ENCODE measurements around the gene CPM. TPM values are rescaled to one million over a fixed set of nuclear protein-coding genes. Genes with fewer than 3 reads are reported as not detected.
"Not testable (repeated sequence)": the region's sequence is repeated elsewhere in the genome, so short reads cannot be mapped to it uniquely, and the experiment has no call there.

Gene CPM
- total RNA-seq, 2 donors from 2014 or later: 10.4 to 55.9 TPM

DNA sequence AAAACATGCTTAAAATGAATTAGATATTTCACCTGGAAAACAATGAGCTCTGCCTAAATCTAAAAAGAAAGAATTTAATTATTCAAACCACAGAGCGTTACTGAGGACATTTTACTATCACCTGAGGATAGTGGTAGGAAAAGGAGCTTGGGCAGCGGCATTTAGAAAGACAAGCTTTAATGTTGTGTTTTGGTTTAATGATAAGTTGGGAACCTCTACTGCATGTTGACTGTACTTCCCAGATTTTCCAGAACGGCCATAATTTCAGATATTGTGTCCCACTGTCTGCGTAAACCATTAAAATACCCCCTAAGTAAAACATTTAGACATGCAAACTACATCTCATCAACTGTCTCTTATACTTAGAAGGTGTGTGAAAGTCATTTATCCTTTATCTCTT is 55.4 kb downstream of the CPM start:
- DNase-seq (ENCODE audit: low spot score in 2 of 2): no peak
- peaks cover 0 to 28% of the 10 kb centered on the region in 2 donors for H3K36me3 Mint-ChIP-seq
- no peak for ATAC-seq
- H3K27ac Mint-ChIP-seq: no peak overlapping the region
- no peaks in the 10 kb centered on the region for H3K9me3 Mint-ChIP-seq

- no peak for DNase-seq (ENCODE audit: low spot score in 2 of 2)
- Mint-ChIP-seq H3K27ac (peak overlapping the region in 1 of 2 donors; percentile 26), H3K9me3 (no peaks in the 10 kb centered on the region), H3K36me3 (peaks cover 0 to 25% of the 10 kb centered on the region in 2 donors)
- ATAC-seq: no peak
Observed at GRCh38 chr12:68876461-68876860, 56.5 kb downstream of the CPM start.

DNA sequence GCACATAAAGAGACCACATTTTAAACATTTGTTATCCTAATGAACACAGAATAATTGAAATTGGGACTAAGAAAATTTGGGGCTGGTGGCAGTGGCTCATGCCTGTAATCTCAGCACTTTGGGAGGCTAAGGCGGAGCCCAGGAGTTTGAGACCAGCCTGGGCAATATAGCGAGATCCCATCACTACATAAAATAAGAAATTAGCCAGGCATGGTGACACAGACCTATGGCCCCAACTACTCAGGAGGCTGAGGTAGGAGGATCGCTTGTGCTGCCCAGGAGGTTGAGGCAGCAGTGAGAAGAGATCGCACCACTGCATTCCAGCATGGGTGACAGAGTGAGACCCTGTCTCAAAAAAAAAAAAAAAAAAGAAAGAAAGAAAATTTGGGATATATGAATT is 59.7 kb downstream of the CPM start:
- Mint-ChIP-seq H3K36me3 (peaks cover 0 to 21% of the 10 kb centered on the region in 2 donors), H3K27ac (no peak overlapping the region), H3K9me3 (no peaks in the 10 kb centered on the region)
- no peak for DNase-seq (ENCODE audit: low spot score in 2 of 2)
- ATAC-seq: no peak

GRCh38 chr12:68871921-68872320 is 61.0 kb downstream of the CPM start:
- Mint-ChIP-seq H3K9me3 (no peaks in the 10 kb centered on the region), H3K27ac (no peak overlapping the region), H3K36me3 (peaks cover 0 to 21% of the 10 kb centered on the region in 2 donors)
- ATAC-seq (peak in 1 of 2 donors; percentile 53), DNase-seq (ENCODE audit: low spot score in 2 of 2) (no peak)

GRCh38 chr12:68871396-68871795 is 61.6 kb downstream of the CPM start:
- Mint-ChIP-seq H3K9me3 (no peaks in the 10 kb centered on the region), H3K36me3 (peaks cover 0 to 25% of the 10 kb centered on the region in 2 donors), H3K27ac (no peak overlapping the region)
- DNase-seq (ENCODE audit: low spot score in 2 of 2): no peak
- ATAC-seq: no peak

DNA sequence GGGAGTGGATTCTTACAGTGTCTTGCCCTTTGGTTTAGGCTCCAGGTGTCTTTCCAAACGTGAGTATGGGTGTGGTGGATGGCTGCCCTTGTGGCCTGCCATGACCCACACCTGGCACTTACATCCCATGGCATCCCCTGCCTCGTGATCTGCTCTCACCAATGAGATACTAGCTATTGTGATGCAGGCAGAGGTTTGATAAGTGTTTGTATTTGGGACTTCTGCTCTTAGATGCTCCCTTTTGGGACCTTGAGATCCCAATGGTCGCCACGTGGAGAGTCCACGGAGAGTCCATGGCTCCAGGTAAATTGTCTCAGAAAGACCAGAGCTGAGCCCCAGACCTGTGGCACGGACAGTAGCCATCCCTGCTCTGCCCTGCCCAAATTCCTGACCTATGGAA is 62.5 kb downstream of the CPM start:
- ATAC-seq (no peak), DNase-seq (ENCODE audit: low spot score in 2 of 2) (no peak)
- Mint-ChIP-seq H3K9me3 (no peaks in the 10 kb centered on the region), H3K27ac (no peak overlapping the region), H3K36me3 (peaks cover 0 to 25% of the 10 kb centered on the region in 2 donors)

DNA sequence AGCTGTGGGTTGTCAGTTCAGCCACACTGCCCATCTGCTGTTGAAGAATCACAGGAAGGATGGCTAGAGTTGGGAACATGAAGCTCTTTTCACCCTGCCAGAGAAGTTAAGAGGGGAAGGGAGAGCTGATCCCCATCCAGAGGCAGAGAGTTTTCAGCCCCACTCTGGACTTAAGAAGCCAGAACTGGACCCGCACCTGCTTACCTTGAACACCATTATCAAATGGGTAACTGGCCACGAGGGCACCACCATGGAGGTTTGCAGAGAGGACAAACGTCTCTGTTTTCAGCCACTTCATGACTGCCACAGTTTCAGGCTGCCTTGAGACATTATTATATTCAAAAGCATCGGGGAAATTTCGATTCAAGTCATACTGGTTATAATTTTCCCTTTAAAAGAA is 63.0 kb downstream of the CPM start:
- Mint-ChIP-seq H3K27ac (no peak overlapping the region), H3K36me3 (peaks cover 0 to 24% of the 10 kb centered on the region in 2 donors), H3K9me3 (no peaks in the 10 kb centered on the region)
- ATAC-seq: no peak
- no peak for DNase-seq (ENCODE audit: low spot score in 2 of 2)

GRCh38 chr12:68868043-68868790 is 64.8 kb downstream of the CPM start:
- no peak for DNase-seq (ENCODE audit: low spot score in 2 of 2)
- Mint-ChIP-seq H3K36me3 (peaks cover 0 to 17% of the 10 kb centered on the region in 2 donors), H3K27ac (no peak overlapping the region), H3K9me3 (no peaks in the 10 kb centered on the region)
- no peak for ATAC-seq

DNA sequence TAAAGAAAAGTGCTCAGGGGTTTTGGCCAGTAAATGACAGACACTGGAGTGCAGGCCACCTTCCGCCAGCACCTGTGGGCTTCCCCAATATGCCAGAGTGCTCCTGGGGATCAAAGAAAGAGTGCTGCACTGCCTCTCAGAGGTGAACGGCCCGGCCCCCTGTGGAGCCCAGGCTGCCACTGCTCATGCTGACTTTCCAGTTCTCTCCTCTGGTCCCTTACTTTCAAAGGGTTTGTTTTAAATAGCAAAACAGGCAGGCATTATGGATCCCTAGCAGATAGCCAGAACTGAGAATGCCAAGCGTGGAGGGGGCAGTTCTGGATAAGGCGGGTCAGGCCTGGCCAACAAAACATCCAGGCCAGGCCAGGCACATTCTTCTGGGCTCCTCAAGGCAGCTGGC is 65.4 kb downstream of the CPM start:
- H3K9me3 Mint-ChIP-seq: no peaks in the 10 kb centered on the region
- H3K27ac Mint-ChIP-seq: no peak overlapping the region
- ATAC-seq: no peak
- H3K36me3 Mint-ChIP-seq: peaks cover 0 to 17% of the 10 kb centered on the region in 2 donors
- no peak for DNase-seq (ENCODE audit: low spot score in 2 of 2)

GRCh38 chr12:68866950-68867349 is 66.0 kb downstream of the CPM start:
- DNase-seq (ENCODE audit: low spot score in 2 of 2) (no peak), ATAC-seq (no peak)
- H3K9me3 Mint-ChIP-seq: no peaks in the 10 kb centered on the region
- H3K27ac Mint-ChIP-seq: no peak overlapping the region
- H3K36me3 Mint-ChIP-seq: peaks cover 0 to 17% of the 10 kb centered on the region in 2 donors

DNA sequence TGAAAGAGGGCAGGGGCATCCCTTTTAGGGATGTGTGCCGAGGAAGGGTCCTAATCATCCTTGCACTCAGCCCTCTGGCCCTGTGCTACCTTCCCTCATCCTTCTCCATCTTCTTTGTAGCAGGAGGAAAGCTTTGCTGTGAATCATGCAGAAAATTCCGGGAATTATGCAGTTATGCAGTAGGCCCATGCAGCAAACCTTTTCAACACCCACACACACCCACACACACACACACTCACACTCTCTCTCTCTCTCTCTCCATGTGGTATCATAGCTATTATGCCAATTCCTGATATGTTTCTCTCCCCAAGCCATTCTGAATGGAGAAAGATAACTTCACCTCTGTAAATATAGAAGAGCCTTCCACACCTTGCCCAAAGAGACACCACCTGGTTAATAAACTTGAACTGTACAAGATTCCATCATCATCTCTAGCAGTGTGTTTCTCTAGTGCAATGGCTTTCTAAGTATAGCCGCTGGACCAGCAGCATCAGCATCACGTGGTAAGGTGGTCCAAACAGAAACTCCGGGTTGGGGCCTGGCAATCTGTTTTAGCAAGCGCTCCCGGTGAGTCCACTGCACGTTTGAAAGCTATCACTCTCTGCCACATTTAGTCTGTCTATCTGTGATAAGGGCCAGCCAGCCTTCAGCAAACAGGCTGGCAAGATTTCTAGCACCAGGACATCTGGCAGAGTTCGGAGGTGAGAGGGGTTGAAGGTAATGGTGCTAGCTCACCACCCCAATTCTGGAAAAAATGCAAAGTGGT is 67.4 kb downstream of the CPM start:
- no peaks in the 10 kb centered on the region for H3K9me3 Mint-ChIP-seq
- ATAC-seq: no peak

GRCh38 chr12:68864604-68865003 is 68.4 kb downstream of the CPM start:
- DNase-seq (ENCODE audit: low spot score in 2 of 2) (no peak), ATAC-seq (no peak)
- H3K36me3 Mint-ChIP-seq: peaks cover 0 to 6% of the 10 kb centered on the region in 2 donors

More for the DNA sequence above, 67.4 kb downstream of the CPM start:
- peaks cover 0 to 6% of the 10 kb centered on the region in 2 donors for H3K36me3 Mint-ChIP-seq
- DNase-seq (ENCODE audit: low spot score in 2 of 2): no peak
- no peak overlapping the region for H3K27ac Mint-ChIP-seq

DNA sequence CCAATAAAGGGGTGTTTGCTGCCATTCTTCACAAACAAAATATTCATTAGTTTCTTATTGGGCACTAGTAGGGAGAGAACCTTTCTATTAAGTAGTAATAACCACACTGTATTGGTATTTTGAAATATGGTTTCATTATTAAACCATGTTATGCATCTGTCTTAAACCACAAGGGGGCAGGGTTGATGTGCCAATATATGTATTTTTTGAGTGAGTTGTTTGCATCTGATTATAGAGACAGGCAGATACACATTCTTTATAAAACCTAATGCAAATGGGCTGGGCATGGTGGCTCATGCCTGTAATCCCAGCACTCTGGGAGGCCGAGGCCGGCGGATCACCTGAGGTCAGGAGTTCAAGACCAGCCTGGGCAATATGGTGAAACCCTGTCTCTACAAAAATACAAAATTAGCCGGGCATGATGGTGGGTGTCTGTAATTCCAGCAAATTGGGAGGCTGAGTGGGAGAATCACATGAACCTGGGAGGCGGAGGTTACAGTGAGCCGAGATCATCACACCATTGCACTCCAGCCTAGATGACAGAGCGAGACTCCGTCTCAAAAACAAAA is 69.0 kb downstream of the CPM start:
- not testable (repeated sequence) for H3K9me3 Mint-ChIP-seq, H3K36me3 Mint-ChIP-seq, H3K27ac Mint-ChIP-seq
- DNase-seq (ENCODE audit: low spot score in 2 of 2): peak in 1 of 2 donors; percentile 16
- ATAC-seq: peak; percentile 18 to 35

More at GRCh38 chr12:68864604-68865003, 68.4 kb downstream of the CPM start:
- Mint-ChIP-seq H3K9me3 (no peaks in the 10 kb centered on the region), H3K27ac (no peak overlapping the region)

GRCh38 chr12:68863109-68863770 is 69.7 kb downstream of the CPM start:
- no peak for ATAC-seq
- no peaks in the 10 kb centered on the region for H3K9me3 Mint-ChIP-seq
- no peak overlapping the region for H3K27ac Mint-ChIP-seq
- no peak for DNase-seq (ENCODE audit: low spot score in 2 of 2)
- peaks cover 0 to 8% of the 10 kb centered on the region in 2 donors for H3K36me3 Mint-ChIP-seq

- Mint-ChIP-seq H3K36me3 (peaks cover 0 to 17% of the 10 kb centered on the region in 2 donors), H3K9me3 (no peaks in the 10 kb centered on the region), H3K27ac (no peak overlapping the region)
- ATAC-seq (no peak), DNase-seq (ENCODE audit: low spot score in 2 of 2) (no peak)
Observed at GRCh38 chr12:68861890-68862289, 71.1 kb downstream of the CPM start.

GRCh38 chr12:68856510-68856909 is 76.5 kb downstream of the CPM start:
- no peak overlapping the region for H3K27ac Mint-ChIP-seq
- ATAC-seq (no peak), DNase-seq (ENCODE audit: low spot score in 2 of 2) (no peak)

DNA sequence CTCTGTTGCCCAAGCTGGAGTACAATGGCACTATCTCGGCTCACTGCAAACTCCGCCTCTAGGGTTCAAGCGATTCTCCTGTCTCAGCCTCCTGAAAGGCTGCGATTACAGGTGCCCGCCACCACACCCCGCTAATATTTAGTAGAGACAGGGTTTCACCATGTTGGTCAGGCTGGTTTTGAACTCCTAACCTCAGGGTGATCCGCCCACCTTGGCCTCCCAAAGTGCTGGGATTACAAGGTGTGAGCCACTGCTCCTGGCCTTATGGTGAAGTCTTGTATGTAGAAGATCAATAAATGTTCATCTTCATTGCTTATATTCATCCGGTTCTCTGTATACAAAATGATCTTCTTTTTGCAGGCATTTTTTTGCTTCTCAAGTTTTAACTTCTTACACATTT is 77.2 kb downstream of the CPM start:
- H3K27ac Mint-ChIP-seq: no peak overlapping the region
- no peaks in the 10 kb centered on the region for H3K9me3 Mint-ChIP-seq
- no peak for ATAC-seq
- peaks cover 4 to 20% of the 10 kb centered on the region in 2 donors for H3K36me3 Mint-ChIP-seq
- no peak for DNase-seq (ENCODE audit: low spot score in 2 of 2)

More at GRCh38 chr12:68856510-68856909, 76.5 kb downstream of the CPM start:
- peaks cover 4 to 20% of the 10 kb centered on the region in 2 donors for H3K36me3 Mint-ChIP-seq
- H3K9me3 Mint-ChIP-seq: no peaks in the 10 kb centered on the region

Data from activated naive CD4-positive, alpha-beta T cell treated with anti-CD3 and anti-CD28 coated beads, Interleukin-2, amount 50 U/mL, for 72 hours (primary cell).